ENCODE results near the gene CABP2. TPM values are rescaled to one million over a fixed set of nuclear protein-coding genes. Genes with fewer than 3 reads are reported as not detected.

CABP2 gene
- total RNA-seq, 1 donor from 2014 or later = not detected

GRCh38 chr11:67508486-67509121, 14.6 kb downstream of the CABP2 start:
- peak; percentile 81 for DNase-seq (ENCODE audit: low read depth, low spot score)

- peak; percentile 99 for DNase-seq (ENCODE audit: low read depth, low spot score)
These were observed 15.3 kb downstream of the CABP2 start, which contains the start of gene CDK2AP2 for GRCh38 chr11:67507864-67508485. Gene CDK2AP2 (minus strand): TSS chr11:67508162. CDS start chr11:67508082, 80 bp downstream.

GRCh38 chr11:67507242-67507863, 15.9 kb downstream of the CABP2 start:
- peak; percentile 49 for DNase-seq (ENCODE audit: low read depth, low spot score)

- DNase-seq (ENCODE audit: low read depth, low spot score) = no peak
These were observed 16.7 kb downstream of the CABP2 start for GRCh38 chr11:67506426-67507051.

GRCh38 chr11:67505605-67506396, 17.4 kb downstream of the CABP2 start:
- peak; percentile 54 for DNase-seq (ENCODE audit: low read depth, low spot score)

GRCh38 chr11:67504950-67505581, 18.2 kb downstream of the CABP2 start, which contains the start of gene PITPNM1:
Gene PITPNM1 (minus strand): TSS chr11:67505363. CDS start chr11:67504180, 1,183 bp downstream.
- no peak for DNase-seq (ENCODE audit: low read depth, low spot score)

GRCh38 chr11:67504005-67504949, 19.0 kb downstream of the CABP2 start:
- no peak for DNase-seq (ENCODE audit: low read depth, low spot score)

- no peak for DNase-seq (ENCODE audit: low read depth, low spot score)
These were observed 19.9 kb downstream of the CABP2 start for GRCh38 chr11:67503119-67504004.

GRCh38 chr11:67502328-67502979, 20.8 kb downstream of the CABP2 start:
- no peak for DNase-seq (ENCODE audit: low read depth, low spot score)

- DNase-seq (ENCODE audit: low read depth, low spot score) = no peak
These were observed 21.4 kb downstream of the CABP2 start for GRCh38 chr11:67501854-67502253.

- DNase-seq (ENCODE audit: low read depth, low spot score) = no peak
These were observed 22.2 kb downstream of the CABP2 start for GRCh38 chr11:67500831-67501715.

GRCh38 chr11:67500484-67500821, 22.8 kb downstream of the CABP2 start:
- no peak for DNase-seq (ENCODE audit: low read depth, low spot score)

- DNase-seq (ENCODE audit: low read depth, low spot score) = no peak
These were observed 23.3 kb downstream of the CABP2 start for GRCh38 chr11:67499808-67500483.

- DNase-seq (ENCODE audit: low read depth, low spot score) = no peak
These were observed 24.7 kb downstream of the CABP2 start for GRCh38 chr11:67498544-67498972.

GRCh38 chr11:67497656-67498291, 25.5 kb downstream of the CABP2 start:
- no peak for DNase-seq (ENCODE audit: low read depth, low spot score)

- DNase-seq (ENCODE audit: low read depth, low spot score) = no peak
These were observed 27.1 kb downstream of the CABP2 start for GRCh38 chr11:67496113-67496512.

Measured in pulmonary artery endothelial cell (primary cell).